Measurements from ENCODE around the gene MLLT6. TPM values are rescaled to one million over a fixed set of nuclear protein-coding genes. Genes with fewer than 3 reads are reported as not detected.

Gene MLLT6
- total and polyA plus RNA-seq, 10 of the 15 experiments (the other 5 are each of a cell fraction or from before 2014, with no cell fraction given): 4.8 to 105 (median 36.3) TPM

GRCh38 chr17:38746004-38746848, 41.2 kb downstream of the MLLT6 start (continued):
- TF ChIP-seq CEBPZ (IDR thresholded peaks at IDR 0.05; ENCODE audit: low read depth, low read length) (no peak), E2F4 (IDR thresholded peaks at IDR 0.05; ENCODE audit: low read depth, low read length) (no peak), HCFC1 (IDR thresholded peaks at IDR 0.05; ENCODE audit: low read length) (no peak), TCF7 (IDR thresholded peaks at IDR 0.05; ENCODE audit: borderline replicate concordance) (no peak), MXI1 (IDR thresholded peaks at IDR 0.05; ENCODE audit: low read depth, low read length) (0 out of 2 replicates have a peak, but pooled peaks have one; percentile 18)
